HG03457 (cell line): ENCODE measurements around the gene RERE.

Experiments used
- ATAC-seq: cut with Tn5 transposase; IDR thresholded peaks from one replicate; pipeline ENCODE4 v1.9.1; 2021; ENCODE audit warnings: moderate number of reproducible peaks; ENCODE audit not compliant: unreplicated experiment

RERE gene

GRCh38 chr1:8324176-8324810, 493.1 kb downstream of the RERE start:
- no peak for ATAC-seq

DNA sequence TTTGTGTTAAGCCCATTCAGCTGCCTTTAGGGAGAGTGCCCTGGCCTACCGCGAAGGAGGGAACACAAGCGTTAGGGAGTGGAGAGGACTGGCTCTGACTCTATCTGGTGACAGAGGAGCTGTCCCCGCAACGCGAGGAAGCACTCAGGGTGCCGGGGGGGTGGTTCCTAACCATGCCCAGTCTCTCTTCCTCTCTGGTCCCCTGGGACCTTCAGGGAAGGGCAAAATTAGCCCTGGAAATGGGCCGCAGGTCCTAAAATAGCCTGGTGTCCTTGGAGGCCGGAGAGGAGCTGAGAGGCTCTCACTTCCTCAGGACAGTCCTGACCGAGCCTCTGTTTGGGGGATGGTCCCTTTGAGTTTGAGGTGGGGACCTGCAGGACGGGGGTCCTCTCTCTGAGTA, 493.7 kb downstream of the RERE start:
- no peak for ATAC-seq

DNA sequence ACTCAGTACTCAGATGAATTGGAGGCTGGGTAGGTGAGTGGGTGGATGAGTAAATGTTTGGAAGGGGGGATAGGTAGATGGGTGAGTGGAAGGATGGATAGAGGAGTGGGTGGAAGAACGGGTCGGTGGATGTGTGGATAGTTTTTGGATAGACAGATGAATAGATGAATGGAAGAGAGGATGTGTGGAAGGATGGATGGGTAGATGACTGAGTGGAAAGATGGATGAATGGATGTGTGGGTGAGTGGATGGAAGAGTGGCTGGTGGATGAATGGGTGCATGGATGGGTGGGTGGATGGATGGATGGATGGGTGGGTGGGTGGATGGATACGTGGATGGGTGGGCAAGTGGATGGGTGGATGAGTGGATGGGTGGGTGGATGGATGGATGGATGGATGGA, 495.8 kb downstream of the RERE start:
- ATAC-seq, result no peak

GRCh38 chr1:8318436-8318835, 499.0 kb downstream of the RERE start:
- no peak for ATAC-seq

GRCh38 chr1:8317647-8318381, 499.6 kb downstream of the RERE start, which contains the start of gene SLC45A1:
SLC45A1 (plus strand) TSS chr1:8318114; CDS start chr1:8324330, 6,216 bp downstream.
- ATAC-seq, result no peak

- ATAC-seq, result no peak
Measured at GRCh38 chr1:8315573-8316475, 501.6 kb downstream of the RERE start.

GRCh38 chr1:8314346-8315280, 502.8 kb downstream of the RERE start:
- no peak for ATAC-seq

DNA sequence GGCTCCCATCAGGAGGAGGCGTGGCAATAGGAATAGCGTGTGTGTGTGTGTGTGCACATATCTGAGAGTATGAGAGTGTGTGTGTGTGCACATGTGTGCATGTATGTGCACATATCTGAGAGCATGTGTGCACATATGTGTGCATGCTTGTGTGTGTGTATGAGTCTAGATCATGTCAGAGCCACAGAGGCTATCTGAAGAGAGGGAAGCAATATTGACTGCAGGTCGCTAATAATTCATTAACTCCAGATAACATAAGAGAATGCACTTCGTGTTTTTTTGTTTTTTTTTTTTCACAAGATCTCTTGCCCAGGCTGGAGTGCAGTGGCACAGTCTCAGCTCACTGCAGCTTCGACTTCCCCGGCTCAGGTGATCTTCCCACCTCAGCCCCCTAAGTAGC, 504.2 kb downstream of the RERE start:
- ATAC-seq, result no peak

- no peak for ATAC-seq
Measured at GRCh38 chr1:8312235-8313218, 504.9 kb downstream of the RERE start.

DNA sequence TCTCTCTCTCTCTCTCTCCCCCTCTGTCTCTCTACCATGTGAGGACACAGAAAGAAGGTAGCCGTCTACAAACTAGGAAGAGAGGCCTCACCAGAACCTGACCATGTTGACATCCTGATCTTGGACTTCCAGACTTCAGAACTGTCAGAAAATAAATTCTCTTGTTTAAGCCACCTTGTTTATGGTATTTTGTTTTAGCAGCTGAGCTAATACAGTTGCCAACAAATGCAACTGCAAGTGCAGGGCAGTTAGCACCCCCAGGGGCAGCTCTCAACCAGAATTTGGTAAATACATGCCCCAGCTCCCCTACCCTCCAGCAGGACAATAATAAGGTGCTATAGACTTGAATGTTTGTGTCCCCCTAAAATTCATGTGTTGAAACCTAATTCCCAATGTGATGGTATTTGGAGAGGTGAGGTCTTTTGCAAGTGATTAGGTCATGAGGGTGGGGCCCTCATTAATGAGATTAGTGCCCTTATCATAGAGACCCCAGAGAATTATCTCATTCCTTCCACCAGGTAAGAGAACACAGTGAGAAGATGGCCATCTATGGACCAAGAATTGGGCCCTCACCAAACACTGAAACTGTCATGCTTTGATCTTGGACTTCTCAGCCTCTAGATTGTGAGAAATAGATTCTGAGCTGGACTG, 506.2 kb downstream of the RERE start:
- no peak for ATAC-seq

- no peak for ATAC-seq
Measured at GRCh38 chr1:8307628-8308027, 509.8 kb downstream of the RERE start.

DNA sequence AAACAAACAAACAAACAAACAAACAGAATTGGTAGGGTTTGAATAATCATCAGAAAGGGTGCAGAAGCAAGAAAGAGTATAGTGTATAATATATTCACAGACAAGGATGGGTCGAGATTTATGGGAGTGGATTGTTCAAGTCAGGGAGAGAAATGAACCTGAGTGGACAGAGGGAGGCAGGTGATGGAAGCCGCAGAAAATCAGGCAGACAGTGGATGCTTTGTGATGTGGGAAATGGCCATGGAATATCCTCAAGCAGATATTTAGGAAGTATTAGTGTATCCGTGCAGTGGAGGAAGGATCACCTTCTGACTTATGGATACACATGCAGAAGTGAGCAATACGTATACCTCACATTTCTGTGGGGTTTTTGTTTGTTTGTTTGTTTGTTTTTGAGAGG, 513.6 kb downstream of the RERE start:
- ATAC-seq, result no peak

DNA sequence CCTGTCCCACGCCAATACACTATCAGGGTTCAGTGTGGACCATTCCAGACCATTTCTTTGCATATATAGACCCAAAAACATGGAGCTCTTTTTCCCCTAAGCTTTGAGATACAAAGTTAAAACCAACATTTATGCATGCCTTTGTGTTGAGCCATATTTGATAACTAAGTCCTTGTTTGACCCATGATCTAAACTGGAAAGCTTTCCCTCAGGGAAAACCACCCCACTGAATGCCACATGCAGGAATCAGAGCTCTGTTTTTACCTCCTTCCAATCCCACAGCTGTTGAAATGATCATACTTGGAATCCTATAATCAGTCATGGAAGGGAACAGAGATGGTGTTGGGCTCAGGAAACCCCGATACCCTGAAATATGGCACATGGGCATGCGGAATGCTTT, 514.3 kb downstream of the RERE start:
- ATAC-seq, result no peak
